CD4-positive, alpha-beta T cell treated with Interleukin-1 beta for 1 hour (primary cell): Measurements from ENCODE around the gene DIS3L2.

Experiments used
- DNase-seq, 2 donors: peaks; one replicate each; pipeline ENCODE4 v3.0.0-alpha.2; 2020 to 2022

The DIS3L2 gene

DNA sequence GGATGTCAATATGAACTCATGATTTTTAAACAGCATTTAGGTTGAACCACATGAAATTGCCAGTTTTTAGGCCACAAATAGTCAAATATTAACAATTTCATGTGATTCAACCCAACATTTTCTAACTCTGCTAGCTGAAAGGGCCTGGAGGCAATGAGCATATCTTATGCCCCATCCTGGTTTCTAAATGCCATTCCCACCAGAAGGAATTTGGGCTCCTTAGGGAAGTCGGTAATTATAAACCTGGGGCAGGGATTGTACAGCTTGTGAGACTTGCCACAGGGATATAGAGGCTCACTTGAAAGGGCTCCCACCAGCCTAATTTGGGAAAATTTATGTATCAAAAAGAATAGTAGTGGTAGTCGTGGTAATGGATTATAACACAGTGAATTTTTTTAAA, 238.7 kb downstream of the DIS3L2 start:
- no peak for DNase-seq

GRCh38 chr2:232203166-232203891, 241.8 kb downstream of the DIS3L2 start:
- DNase-seq, result no peak

- DNase-seq, result no peak
These were observed 242.4 kb downstream of the DIS3L2 start for GRCh38 chr2:232203936-232204335.

DNA sequence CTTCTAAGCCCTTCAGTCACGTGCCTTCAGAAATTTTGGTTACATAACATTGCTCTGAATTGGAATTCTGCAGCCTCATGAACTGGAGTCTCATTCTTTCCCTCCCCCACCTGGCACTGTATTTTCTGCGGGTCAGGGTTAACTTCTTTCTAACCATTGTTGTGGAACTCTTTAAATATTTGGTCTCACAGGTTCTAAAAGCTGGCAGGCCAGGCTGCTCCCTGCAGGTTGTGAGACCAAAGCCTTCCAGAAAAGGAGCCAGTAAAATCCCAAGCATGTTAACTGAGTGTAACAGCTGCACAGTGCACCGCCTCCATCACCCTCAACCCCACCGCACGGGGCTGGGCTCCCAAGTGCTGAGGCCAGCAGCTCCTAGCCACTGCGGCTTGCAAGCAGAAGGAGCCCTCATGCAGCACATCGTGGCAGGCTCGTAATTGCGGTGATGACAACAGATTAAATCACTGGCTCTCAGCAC, 243.0 kb downstream of the DIS3L2 start:
- no peak for DNase-seq

GRCh38 chr2:232207174-232207573, 245.7 kb downstream of the DIS3L2 start:
- DNase-seq, result no peak

- DNase-seq, result no peak
These were observed 248.8 kb downstream of the DIS3L2 start for GRCh38 chr2:232210306-232210705.

- DNase-seq, result no peak
These were observed 250.5 kb downstream of the DIS3L2 start for GRCh38 chr2:232211743-232212686.

- no peak for DNase-seq
These were observed 251.7 kb downstream of the DIS3L2 start for GRCh38 chr2:232213176-232213575.

- DNase-seq, result no peak
These were observed 252.5 kb downstream of the DIS3L2 start for GRCh38 chr2:232214053-232214452.

GRCh38 chr2:232216028-232216427, 254.5 kb downstream of the DIS3L2 start:
- no peak for DNase-seq

GRCh38 chr2:232218778-232219495, 257.4 kb downstream of the DIS3L2 start:
- DNase-seq, result no peak

DNA sequence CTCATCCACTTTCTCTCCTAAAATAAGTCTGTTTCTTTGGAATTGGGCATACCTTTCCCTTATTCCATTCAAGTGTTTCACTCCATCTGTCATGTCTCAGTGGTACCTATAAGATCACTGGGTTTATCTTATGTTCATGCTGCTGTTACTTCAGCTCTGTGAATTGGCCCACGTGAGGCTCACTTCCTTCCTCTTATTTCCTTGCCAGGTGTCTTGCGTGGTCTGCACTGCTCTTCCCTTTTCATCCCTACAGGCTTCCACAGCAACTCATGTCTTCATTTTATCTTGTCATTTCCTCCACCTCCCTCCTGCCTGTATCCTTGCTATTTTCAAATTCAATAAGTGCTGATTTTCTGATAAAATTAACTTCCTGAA, 258.0 kb downstream of the DIS3L2 start:
- DNase-seq, result no peak

- no peak for DNase-seq
These were observed 258.4 kb downstream of the DIS3L2 start for GRCh38 chr2:232219932-232220331.

GRCh38 chr2:232225429-232225828, 263.9 kb downstream of the DIS3L2 start:
- DNase-seq, result no peak

GRCh38 chr2:232225895-232226294, 264.4 kb downstream of the DIS3L2 start:
- DNase-seq, result no peak

DNA sequence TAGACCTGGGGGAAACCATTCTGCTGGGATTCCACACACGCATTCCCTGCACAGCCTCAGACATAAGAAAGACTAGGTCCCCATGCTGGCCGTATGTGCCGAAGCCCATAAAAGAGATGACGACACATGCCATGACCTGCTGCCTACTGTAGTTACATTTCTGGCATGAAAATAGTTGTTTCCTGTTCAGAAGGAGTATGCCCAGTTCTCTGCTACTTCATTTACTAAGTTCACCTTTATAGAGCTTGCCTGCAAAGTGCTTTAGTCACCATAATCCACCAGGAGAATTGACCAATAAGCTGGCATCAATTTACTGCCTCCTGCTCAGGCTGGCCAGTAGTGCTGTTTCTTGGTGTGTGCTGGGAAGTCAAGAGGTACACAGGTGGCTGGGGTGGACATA, 266.8 kb downstream of the DIS3L2 start:
- no peak for DNase-seq

DNA sequence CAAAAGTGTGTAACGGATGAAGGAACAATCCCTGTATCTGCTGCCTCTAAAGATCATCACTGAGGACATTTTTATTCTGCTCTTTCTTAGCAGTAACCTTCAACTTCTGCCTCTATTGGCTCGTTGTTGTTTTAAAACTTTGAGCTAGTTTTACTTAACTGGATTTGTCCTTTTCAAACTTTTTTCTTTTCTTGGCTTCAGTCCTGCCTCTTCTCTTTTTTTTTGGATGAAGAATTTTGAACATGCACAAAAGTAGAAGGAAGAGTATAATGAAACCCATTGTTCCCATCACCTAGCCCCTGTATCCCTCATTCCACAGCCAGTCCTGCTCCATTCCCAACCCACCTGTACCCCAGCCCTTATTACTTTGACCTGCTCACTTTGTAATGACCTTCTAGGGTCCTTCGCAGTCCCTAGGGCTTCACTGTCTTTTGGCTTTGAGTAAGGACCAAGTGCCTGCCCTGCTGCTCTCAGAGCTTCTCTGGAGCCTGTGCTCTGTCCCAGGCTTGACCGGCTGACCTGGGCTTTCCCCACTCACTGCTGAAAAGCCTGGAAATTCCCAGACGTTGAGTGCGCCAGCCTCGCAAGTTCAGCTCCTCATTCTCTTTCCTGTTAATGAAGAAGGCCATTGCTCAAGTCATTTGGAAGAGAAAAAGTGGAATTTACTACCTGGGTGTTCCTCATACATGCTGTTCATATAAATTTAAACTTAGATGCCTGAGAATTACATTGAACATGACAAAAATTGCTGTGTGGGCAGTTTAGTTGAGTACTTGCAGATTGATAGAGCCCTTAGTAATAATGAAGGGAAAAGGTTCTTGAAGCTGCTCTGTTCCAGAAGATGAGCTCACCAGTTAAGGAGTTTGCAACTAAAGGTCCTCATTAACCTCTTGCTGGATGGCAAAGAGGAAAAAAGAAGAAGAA, 267.7 kb downstream of the DIS3L2 start:
- DNase-seq, result no peak

DNA sequence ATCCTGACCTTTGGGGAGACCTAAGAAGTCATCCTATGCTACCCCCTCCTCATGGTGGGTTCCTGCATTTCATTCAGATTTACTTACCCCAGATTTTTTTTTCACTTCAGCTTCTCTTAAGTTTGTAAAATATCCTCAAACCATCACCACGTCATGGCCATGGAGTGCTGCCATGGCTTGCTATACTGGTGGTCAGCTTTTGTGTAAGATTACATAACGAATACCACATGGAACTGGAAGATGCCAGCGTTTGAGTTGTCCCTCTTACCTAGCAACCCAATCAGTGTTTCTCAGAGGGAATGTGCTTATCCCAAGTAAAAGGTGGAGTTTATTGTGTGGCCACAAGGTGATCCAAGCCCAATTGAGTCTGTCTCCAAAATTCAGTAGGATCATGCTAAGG, 268.4 kb downstream of the DIS3L2 start:
- DNase-seq, result no peak

- no peak for DNase-seq
These were observed 269.0 kb downstream of the DIS3L2 start for GRCh38 chr2:232230560-232230959.

DNA sequence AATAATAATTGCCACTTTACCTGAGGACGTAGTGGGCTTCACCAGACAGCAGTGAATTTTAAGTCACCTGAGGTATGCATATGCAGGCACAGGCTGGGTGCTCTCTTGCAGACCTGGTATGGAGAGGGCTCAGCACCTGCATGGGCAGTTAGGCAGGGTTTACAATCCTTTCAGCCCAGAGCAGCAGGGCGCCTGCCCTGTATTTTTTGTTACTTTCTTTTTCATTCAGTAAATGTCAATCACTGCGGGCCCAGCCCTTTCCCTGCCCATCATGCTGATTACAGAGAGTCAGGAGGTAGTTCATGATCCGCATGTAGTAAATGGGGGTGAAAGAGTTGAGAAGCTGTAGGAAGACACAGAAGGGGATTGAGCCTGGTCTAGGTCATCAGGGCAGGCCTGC, 270.0 kb downstream of the DIS3L2 start:
- no peak for DNase-seq

DNA sequence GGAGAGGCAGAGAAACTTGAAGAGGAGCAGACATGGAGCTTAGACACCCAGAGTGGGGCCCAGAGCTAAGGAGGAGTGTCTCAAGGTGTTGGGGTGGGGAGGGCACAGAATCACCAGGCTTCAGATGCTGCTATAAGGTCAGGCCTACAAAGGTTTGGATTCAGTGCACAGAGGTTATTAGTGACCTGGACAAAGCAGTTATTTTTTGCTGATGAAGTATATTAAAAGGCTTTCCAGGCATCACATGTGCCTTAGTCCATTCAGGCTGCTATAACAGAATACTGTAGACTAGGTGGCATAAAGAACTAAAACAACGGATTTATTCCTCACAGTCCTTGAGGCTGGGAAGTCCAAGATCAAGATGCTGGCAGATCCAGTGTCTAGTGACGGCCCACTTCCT, 271.4 kb downstream of the DIS3L2 start:
- DNase-seq, result no peak

DNA sequence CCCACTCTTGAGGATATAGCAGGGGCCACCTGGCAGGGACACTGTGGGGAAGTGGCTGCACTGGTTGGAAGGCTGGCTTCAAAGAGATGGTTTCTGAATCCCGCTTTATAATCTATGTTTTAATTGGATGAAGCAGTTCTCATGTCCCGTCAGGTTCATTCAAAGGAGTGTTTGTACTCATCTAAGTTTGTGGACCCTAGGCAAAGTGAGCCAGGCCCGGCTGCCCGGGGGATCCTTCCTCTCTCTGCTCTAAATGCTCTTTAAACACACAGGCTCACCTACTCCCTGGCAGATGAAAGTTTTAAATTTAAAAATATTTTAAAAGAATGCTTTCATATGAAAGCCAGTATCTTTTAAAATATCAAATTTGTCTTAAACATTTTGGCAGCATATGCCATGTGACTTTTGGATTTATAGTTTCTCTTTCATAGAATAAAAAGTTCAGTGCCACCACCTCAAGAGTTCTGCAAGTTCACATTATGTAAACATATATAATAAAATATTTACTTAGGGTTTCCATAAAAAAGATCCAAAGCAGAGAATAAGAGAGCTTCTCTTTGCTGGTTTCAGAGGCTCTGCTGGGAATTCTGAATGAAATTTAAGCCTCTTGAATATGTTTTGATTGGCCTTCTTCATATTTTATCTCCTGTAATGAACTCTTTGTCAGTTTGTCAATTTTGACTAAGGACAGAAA, 273.6 kb downstream of the DIS3L2 start:
- DNase-seq, result no peak
